SK-N-MC (cell line): ENCODE measurements around the gene POLR2F.

ENCODE experiments used
- DNase-seq: peaks from one replicate; pipeline ENCODE4 v3.0.0-alpha.2; 2011; ENCODE audit warnings: low read depth, low spot score
- H3K27ac ChIP-seq: fragments of 200-600 bp; sonication (generic); 2 replicates; pipeline ENCODE4 v1.5.1; 2016; ENCODE audit warnings: mixed run types
- H3K36me3 ChIP-seq: fragments of 200-600 bp; sonication (generic); 2 replicates; pipeline ENCODE4 v1.6.1; 2017; ENCODE audit warnings: antibody characterized with exemption, low read length, mixed read lengths; ENCODE audit not compliant: insufficient read depth
- H3K4me3 ChIP-seq: fragments of 200-600 bp; sonication (generic); 2 replicates; pipeline ENCODE4 v1.5.1; 2016
- H3K9ac ChIP-seq: fragments of 200-600 bp; sonication (generic); 2 replicates; pipeline ENCODE4 v1.8.0; 2017; ENCODE audit warnings: mixed run types, mixed read lengths; ENCODE audit not compliant: insufficient read length
- H3K9me3 ChIP-seq: fragments of 200-600 bp; sonication (generic); 2 replicates; pipeline ENCODE4 v1.6.1; 2017; ENCODE audit warnings: low read depth, mild to moderate bottlenecking, antibody characterized with exemption, low read length, moderate library complexity, mixed read lengths
- EZH2 ChIP-seq: fragments of 200-600 bp; sonication (generic); IDR thresholded peaks from one replicate; pipeline ENCODE4 v1.6.1; 2017; ENCODE audit warnings: antibody characterized with exemption
- FOXP2 ChIP-seq: optimal IDR thresholded peaks from 2 replicates; pipeline ENCODE3; 2011; ENCODE audit warnings: mild to moderate bottlenecking, moderate library complexity; ENCODE audit not compliant: insufficient read depth; ENCODE audit errors: extremely low read length, control extremely low read depth
- POLR2AphosphoS5 ChIP-seq: IDR thresholded peaks from 2 replicates; pipeline ENCODE4 v1.6.1; 2012; ENCODE audit warnings: mild to moderate bottlenecking, low read depth, low read length, borderline replicate concordance

The POLR2F gene

GRCh38 chr22:37953437-37954179 is at the start of gene POLR2F, which contains the start of gene C22orf23:
POLR2F (plus strand) TSS chr22:37953699; CDS start chr22:37953788, 89 bp downstream.
C22orf23 (minus strand) TSS chr22:37953601; CDS start chr22:37953149, 452 bp downstream.
- Histone ChIP-seq H3K9me3 (no peaks in the 10 kb centered on the region), H3K27ac (no peak within 1 kb of the TSS), H3K4me3 (peak within 1 kb of the TSS; percentile 100), H3K9ac (peak within 1 kb of the TSS; percentile 96), H3K36me3 (peaks cover 21% of the 10 kb centered on the region)
- TF ChIP-seq EZH2: no peak
- TF ChIP-seq POLR2AphosphoS5: peak; percentile 97
- peak; percentile 66 for DNase-seq

GRCh38 chr22:37904572-37905533 is 48.6 kb upstream of the POLR2F start:
- no peak for TF ChIP-seq POLR2AphosphoS5
- TF ChIP-seq FOXP2: no peak
- no peak for TF ChIP-seq EZH2
- no peaks in the 10 kb centered on the region for H3K36me3 ChIP-seq
- H3K9ac ChIP-seq: peak overlapping the region; percentile 70
- H3K4me3 ChIP-seq: peak overlapping the region; percentile 80
- H3K27ac ChIP-seq: peak overlapping the region; percentile 49
- DNase-seq: no peak
- H3K9me3 ChIP-seq: no peaks in the 10 kb centered on the region

- no peak for TF ChIP-seq FOXP2
- TF ChIP-seq EZH2: no peak
- TF ChIP-seq POLR2AphosphoS5: no peak
- H3K27ac ChIP-seq: peak within 1 kb of the TSS; percentile 49
- no peak for DNase-seq
- peak within 1 kb of the TSS; percentile 86 for H3K4me3 ChIP-seq
- H3K9ac ChIP-seq: peak within 1 kb of the TSS; percentile 74
- H3K9me3 ChIP-seq: no peaks in the 10 kb centered on the region
- no peaks in the 10 kb centered on the region for H3K36me3 ChIP-seq
Observed at GRCh38 chr22:37905534-37906363, 47.8 kb upstream of the POLR2F start, which contains the start of gene MICALL1. MICALL1 (plus strand) TSS chr22:37906297; CDS start chr22:37906423, 126 bp downstream.

- peak overlapping the region; percentile 86 for H3K4me3 ChIP-seq
- no peak for DNase-seq
- peak overlapping the region; percentile 74 for H3K9ac ChIP-seq
- no peaks in the 10 kb centered on the region for H3K9me3 ChIP-seq
- TF ChIP-seq POLR2AphosphoS5: no peak
- no peak for TF ChIP-seq EZH2
- TF ChIP-seq FOXP2: no peak
- H3K27ac ChIP-seq: peak overlapping the region; percentile 19; the same call in 1 of the 2 replicates
- H3K36me3 ChIP-seq: no peaks in the 10 kb centered on the region
Observed at GRCh38 chr22:37906364-37907008, 47.0 kb upstream of the POLR2F start.

- no peak for DNase-seq
- H3K4me3 ChIP-seq: peak overlapping the region; percentile 86
- TF ChIP-seq EZH2 (no peak), FOXP2 (no peak), POLR2AphosphoS5 (no peak)
- H3K27ac ChIP-seq: 0 out of 2 replicates have a peak overlapping the region, but pooled peaks have one; percentile 19
- H3K36me3 ChIP-seq: no peaks in the 10 kb centered on the region; the same call in 1 of the 2 replicates
- no peaks in the 10 kb centered on the region for H3K9me3 ChIP-seq
- peak overlapping the region; percentile 74 for H3K9ac ChIP-seq
Observed at GRCh38 chr22:37907036-37907954, 46.2 kb upstream of the POLR2F start.

GRCh38 chr22:37909766-37910165 is 43.7 kb upstream of the POLR2F start:
- no peak overlapping the region for H3K4me3 ChIP-seq
- no peak for TF ChIP-seq FOXP2
- no peak for TF ChIP-seq EZH2
- TF ChIP-seq POLR2AphosphoS5: no peak
- no peak for DNase-seq
- H3K27ac ChIP-seq: peak overlapping the region; percentile 14; the same call in 1 of the 2 replicates
- no peaks in the 10 kb centered on the region; the same call in 1 of the 2 replicates for H3K36me3 ChIP-seq
- H3K9me3 ChIP-seq: no peaks in the 10 kb centered on the region
- no peak overlapping the region for H3K9ac ChIP-seq
